Right ventricle myocardium superior (tissue), 1 donor: ENCODE measurements around the gene TEX26. TPM values are rescaled to one million over a fixed set of nuclear protein-coding genes. Genes with fewer than 3 reads are reported as not detected.

Experiments used
- ATAC-seq: fragments of 200-7000 bp; cut with Tn5 transposase; one replicate; pipeline ENCODE4 v1.9.1; 2020; ENCODE audit warnings: mild to moderate bottlenecking; ENCODE audit not compliant: poor library complexity
- DNase-seq: peaks from one replicate; pipeline ENCODE4 v3.0.0-alpha.2; 2020
- intact Hi-C: fragments of 100-400 bp; cut with DNase I; formaldehyde crosslinking; loops from one replicate; pipeline ENCODE4 v1.11.2; 2022
- total RNA-seq: library from RNA; stranded (reverse); fragmentation: NEBNext Ultra II Directional; extraction: Animal tissue kit (Norgen Biotek cat#: 25700); gene quantifications from one replicate; pipeline ENCODE4 v1.2.1, GENCODE V29; 2021
- donor health status: DM: no; HTN: yes; CAD: no; lungs with severe emphysema.

The TEX26 gene
- total RNA-seq, 1 donor from 2014 or later, result not detected

DNA sequence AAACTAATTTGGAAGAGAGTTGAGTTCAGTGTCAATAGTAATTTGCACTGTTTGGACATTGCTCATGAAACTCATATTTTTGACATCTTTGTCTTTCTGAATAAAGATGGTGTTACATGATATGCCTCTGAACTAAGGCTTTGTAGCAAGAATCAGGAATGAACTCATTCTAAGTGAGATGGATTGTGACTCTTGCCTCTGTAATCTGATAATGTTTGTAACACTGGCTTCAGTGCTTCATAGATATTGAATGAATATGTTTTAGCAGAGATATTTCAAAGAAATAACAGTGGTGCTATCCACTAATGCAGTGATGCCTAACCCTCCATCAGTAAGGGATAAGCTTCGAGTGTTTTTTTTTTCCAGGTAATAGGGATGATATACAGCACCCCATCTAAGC is 32.9 kb downstream of the TEX26 start:
- intact Hi-C loops, result no loop called here
- ATAC-seq (no peak), DNase-seq (no peak)

DNA sequence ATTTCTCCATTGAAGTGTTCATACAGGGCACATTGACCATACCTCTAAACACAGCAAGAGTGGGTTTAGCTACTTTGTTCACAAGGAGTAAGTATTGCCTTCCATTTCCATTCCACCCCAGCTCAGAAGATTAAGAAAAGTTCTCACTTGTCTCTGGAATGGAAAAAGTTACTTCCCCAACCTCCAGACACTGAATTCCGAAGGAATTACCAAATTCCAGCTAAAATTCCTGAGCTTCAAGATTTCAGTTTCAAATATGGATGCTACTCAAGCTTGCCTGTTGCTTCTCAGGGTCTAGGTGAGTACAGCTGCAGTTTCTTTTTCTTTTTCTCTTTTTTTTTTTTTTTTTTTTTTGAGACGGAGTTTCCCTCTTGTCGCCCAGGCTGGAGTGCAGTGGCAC is 33.6 kb downstream of the TEX26 start:
- intact Hi-C loops, result no loop called here
- no peak for DNase-seq
- no peak for ATAC-seq

- DNase-seq, result no peak
- intact Hi-C loops, result no loop called here
- no peak for ATAC-seq
Measured at GRCh38 chr13:30968846-30969245, 36.4 kb downstream of the TEX26 start.

DNA sequence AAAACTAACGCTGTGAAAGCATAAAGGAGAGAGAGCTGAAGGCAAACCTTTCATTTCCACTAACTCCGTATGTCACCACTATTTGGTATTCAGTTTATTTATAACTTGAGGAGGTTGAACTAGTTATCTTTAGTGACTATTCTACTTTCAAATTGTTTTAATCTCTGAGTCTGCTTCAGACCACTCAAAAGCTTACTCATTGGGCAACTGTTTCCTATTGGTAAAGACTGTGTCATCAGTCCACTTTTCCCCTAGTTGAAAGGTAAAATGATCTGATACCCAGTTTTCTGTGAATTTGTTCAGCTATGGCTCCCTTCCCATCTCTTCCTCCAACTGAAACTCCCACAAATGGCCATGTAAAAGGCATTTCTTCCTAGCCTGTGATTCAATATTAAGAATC is 39.1 kb downstream of the TEX26 start:
- intact Hi-C loops, result no loop called here
- DNase-seq, result no peak
- ATAC-seq, result no peak

DNA sequence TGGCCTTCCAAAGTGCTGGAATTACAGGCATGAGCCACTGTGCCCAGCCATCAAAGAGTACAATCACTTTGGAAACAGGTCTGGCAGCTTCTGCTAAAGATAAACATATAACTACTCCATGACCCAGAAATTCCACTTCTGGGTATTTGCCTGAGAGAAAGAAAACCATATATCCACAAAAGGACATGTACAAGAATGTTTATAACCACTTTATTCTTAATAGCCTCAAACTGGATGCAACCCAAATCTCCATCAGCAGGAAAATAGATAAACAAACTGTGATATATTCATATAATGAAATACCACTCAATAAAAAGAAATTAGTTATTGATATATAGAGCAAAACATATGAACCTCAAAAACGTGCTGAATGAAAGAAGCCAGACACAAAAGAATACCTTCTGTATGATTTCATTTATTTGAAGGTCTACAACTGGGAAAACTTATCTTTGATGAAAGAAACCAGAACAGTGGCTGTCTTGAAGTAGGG is 40.5 kb downstream of the TEX26 start:
- intact Hi-C loops, result no loop called here
- ATAC-seq (no peak), DNase-seq (no peak)

- intact Hi-C loops, result no loop called here
- ATAC-seq (no peak), DNase-seq (no peak)
Measured at GRCh38 chr13:30974350-30974749, 41.9 kb downstream of the TEX26 start.

GRCh38 chr13:30976025-30976424 is 43.6 kb downstream of the TEX26 start:
- ATAC-seq (no peak), DNase-seq (no peak)
- intact Hi-C loops, result no loop called here

- peak; percentile 46 for DNase-seq
- ATAC-seq, result no peak
- intact Hi-C loops, result no loop called here
Measured at GRCh38 chr13:30978981-30979956, 46.8 kb downstream of the TEX26 start.

DNA sequence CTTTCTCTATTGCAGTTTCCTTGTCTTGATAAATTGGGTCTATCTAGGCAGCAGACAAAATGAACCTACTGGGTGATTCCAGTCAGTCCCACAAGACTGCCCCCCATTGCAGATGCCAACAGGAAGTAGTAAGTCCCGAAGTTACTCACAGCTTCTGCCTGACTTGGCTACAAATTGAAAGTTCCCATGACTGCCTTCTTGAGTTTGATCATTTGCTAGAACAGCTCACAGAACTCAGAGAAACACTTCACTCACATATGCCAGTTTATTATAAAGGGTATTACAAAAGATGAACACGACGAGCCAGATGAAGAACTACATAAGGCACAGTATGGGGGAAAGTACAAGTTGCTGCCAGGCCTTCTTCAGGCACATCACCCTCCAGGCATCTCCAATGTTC is 50.0 kb downstream of the TEX26 start:
- intact Hi-C loops, result no loop called here
- DNase-seq (no peak), ATAC-seq (no peak)

GRCh38 chr13:30982906-30983305 is 50.5 kb downstream of the TEX26 start:
- DNase-seq (no peak), ATAC-seq (no peak)
- intact Hi-C loops, result no loop called here

DNA sequence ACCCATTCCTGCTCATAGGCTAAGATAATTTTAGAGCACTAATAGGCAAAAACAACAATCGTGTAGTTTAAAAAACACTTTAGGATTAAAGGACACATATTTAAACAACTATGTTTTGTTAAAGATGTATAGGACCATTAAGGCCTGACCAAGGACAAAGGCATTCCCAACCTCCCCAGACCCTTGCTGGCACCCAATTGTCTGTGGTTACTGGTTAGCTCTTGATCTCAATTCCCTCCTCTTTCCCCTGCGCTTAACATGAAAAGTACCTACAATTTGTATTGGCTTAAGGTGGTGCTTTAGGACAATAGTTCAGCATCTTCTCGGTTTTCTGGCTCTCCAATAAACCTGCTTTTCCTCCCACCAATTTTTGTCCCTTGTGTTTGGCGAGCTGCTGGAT is 51.0 kb downstream of the TEX26 start:
- DNase-seq (no peak), ATAC-seq (no peak)
- intact Hi-C loops, result no loop called here

DNA sequence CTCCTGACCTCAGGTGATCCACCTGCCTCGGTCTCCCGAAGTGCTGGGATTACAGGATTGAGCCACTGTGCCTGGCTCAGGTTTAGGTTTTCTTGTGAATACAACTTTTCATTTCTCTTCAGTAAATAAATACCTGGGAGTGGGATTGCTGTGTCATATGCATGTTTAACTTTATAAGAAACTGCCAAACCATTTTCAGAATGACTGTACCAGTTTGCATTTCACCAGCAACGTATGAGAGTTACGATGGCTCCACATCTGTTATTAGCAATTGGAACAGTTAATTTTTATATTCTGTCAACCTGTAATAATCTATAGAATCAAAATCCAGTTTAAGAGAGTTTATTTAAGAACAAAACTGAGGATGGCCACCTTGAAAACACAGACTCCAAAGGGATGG is 52.2 kb downstream of the TEX26 start:
- intact Hi-C loops, result no loop called here
- no peak for DNase-seq
- no peak for ATAC-seq

DNA sequence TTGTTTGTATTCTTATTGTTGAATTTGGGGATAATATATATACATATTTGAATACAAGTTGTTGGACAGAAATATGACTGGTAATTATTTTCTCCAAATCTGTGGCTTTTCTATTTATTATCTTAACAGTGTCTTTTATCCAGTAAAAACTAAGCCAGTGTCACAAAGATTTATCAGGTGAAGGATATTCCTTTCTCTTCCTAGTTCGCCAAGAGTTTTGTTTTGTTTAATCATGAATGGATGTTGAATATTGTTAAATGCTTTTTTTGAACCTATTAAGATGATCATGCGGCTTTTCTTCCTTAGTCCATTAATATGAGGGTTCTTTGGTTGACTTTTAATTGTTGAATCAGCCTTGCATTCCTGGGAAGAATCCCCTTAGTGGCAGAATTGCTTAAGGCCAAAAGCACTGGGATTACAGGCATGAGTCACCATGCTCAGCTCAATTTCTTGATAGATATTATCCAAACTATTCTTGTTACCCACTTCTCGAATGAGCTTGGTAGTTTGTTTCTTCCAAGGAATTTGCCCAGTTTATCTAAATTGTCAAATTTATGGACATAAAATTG is 53.3 kb downstream of the TEX26 start:
- intact Hi-C loops, result no loop called here
- no peak for DNase-seq
- ATAC-seq, result no peak

DNA sequence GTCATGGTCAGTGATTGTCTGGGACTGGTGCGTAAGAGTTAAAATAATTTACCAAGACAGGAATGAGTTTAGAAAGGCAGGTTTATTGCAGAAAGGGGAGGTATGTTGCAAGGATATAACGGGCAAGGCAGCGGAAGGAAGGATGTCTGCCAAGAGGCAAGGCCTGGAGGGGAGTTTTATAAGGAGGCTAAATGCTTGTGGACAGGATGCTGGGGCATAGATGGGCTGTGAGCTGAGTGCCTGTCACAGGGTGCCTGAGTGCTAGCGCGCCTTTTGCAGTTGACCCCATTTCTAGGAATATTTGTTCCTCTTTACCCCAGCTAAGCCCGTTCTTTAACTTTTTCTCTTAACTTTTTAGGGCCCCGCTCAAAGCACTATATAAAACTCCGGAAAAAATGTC is 58.7 kb downstream of the TEX26 start:
- no peak for ATAC-seq
- intact Hi-C loops, result no loop called here
- no peak for DNase-seq

DNA sequence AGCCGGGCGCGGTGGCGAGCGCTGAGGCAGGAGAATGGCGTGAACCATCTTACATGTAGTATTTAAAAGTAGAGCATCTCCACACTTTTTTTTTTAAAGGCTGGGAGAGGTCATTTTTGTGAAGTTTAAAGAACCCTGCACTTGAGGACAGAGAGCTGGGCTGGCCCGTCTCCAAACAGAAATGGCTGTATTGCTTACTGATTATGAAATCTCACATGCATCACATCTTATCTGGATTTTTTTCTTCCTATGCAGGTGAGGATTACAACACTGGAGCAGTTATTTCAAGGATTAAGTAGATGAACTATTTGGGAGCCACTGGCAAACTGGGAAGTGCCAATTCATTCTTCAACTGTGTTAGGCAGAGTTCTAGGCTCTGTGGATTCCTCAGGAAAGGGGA is 59.5 kb downstream of the TEX26 start:
- intact Hi-C loops, result no loop called here
- ATAC-seq, result no peak
- no peak for DNase-seq

- DNase-seq, result no peak
- intact Hi-C loops, result no loop called here
- no peak for ATAC-seq
Measured at GRCh38 chr13:30995331-30995730, 62.9 kb downstream of the TEX26 start.

DNA sequence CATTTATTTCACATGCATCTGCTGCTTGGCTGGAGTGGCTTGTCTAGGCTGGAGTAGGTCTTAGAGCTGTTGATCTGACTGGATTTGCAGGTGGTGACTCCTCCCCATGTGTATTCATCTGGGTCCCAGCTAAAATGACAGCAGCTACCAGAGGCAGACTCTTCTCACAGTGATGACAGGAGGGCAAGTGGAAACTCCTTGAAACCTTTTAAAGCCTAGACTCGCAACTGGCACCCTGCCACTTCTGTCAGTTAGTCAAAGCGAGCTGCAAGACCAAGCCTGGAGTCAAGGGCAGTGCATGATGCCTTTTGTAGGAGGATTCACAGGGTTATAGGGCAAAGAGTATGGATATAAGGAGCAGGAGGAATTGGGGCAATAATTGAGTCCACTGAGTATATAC is 65.2 kb downstream of the TEX26 start:
- ATAC-seq, result peak; percentile 80
- intact Hi-C loops, result no loop called here
- DNase-seq, result peak; percentile 58

DNA sequence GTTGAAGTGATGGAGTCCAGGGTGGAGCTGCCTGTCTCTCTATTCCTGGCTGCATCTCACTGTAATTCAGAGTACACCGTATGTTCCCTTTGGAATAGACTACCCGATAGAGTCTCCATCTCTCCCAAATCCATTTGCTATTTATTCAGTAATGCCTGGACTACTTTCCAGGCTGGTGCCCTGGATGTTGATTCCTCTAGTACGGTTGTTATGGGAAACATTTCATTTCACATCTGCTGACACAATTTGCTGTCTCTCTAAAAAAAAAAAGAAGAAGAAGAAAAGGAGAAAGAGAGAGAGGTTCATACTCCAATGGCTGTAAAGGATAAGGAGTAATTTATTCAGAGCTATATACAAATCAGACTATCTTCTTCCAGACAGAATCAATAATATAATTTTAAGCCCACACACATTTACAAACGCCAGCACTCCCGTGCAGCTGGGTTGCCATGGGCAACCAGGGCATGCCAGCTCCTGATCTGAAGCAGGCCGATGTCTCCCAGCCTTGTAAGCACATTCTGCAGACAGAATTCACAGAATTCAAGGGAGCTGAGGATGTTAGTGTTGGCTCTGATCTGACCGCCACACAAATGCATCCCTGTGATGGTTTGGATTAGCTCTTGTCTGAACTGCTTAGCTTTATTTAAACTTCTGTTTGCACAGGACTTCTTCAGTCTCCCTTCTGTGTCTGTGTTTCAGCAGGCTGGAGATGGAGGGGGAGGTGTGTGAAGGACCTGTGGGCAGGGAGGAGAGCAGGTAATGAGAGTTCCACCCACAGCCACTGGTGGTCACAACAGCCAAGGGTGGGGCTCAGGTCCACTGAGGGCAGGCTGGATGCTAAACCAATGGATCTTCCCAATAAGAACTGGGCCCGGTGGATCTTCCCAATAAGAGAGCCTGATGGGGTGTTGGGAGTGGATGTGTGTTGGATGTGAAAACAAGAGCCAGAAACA is 66.0 kb downstream of the TEX26 start:
- intact Hi-C loops, result no loop called here
- no peak for DNase-seq
- ATAC-seq, result no peak

DNA sequence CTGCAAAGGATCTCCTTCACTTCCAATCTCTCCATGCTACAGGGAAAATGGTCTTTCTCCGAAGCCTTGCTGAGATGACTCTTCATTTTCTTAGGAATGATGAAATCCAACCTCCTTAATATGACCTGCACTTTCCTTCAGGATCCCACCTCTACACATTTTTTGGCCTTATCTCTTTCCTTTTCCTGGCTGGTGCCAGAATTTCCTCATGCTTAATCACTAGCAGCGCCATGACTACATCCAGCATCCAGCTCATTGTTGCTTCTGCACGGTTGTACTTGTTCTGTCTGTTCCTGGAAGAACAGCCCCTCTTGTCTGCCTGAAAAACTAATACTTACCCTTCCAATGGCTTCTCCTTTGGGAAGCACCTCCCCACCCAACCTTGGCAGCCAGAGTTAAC is 68.4 kb downstream of the TEX26 start:
- ATAC-seq (no peak), DNase-seq (no peak)
- intact Hi-C loops, result no loop called here
